Natural killer cell treated with Interleukin-12 subunit alpha and Interleukin-12 subunit beta and Interleukin-15 and Interleukin-18, amount 100 ng/mL, for 72 hours (primary cell): ENCODE measurements around the gene GPR26. TPM values are rescaled to one million over a fixed set of nuclear protein-coding genes. Genes with fewer than 3 reads are reported as not detected.

ENCODE experiments used
- ATAC-seq, 2 donors: fragments of 150-1000 bp; cut with Tn5 transposase in 1 of 2; sonication (Bioruptor Pico), chemical (Tn5 transposase) in 1 of 2; 2 replicates each; pipeline ENCODE4 v1.10.0; 2021
- DNase-seq: peaks from one replicate; pipeline ENCODE4 v3.0.0; 2022; ENCODE audit warnings: low spot score
- H3K27ac Mint-ChIP-seq, 2 donors: 1 replicate in 1 of 2; 2 replicates in 1 of 2; pipeline ENCODE4 v1.8.0; 2022; ENCODE audit warnings: mixed read lengths in 2 of 2, mild to moderate bottlenecking in 1 of 2, moderate library complexity in 1 of 2
- H3K27me3 Mint-ChIP-seq, 2 donors: 1 replicate in 1 of 2; 2 replicates in 1 of 2; pipeline ENCODE4 v1.8.0; 2022; ENCODE audit warnings: mixed read lengths in 2 of 2
- H3K36me3 Mint-ChIP-seq: one replicate; pipeline ENCODE4 v1.8.0; 2022; ENCODE audit warnings: mixed read lengths
- H3K4me1 Mint-ChIP-seq, 2 donors: 1 replicate in 1 of 2; 2 replicates in 1 of 2; pipeline ENCODE4 v1.8.0; 2022; ENCODE audit warnings: low read depth in 2 of 2, mixed read lengths in 2 of 2, mild to moderate bottlenecking in 1 of 2
- H3K4me3 Mint-ChIP-seq: one replicate; pipeline ENCODE4 v1.8.0; 2022; ENCODE audit warnings: mixed read lengths
- H3K9me3 Mint-ChIP-seq: 2 replicates; pipeline ENCODE4 v1.8.0; 2022; ENCODE audit warnings: mixed read lengths
- total RNA-seq, 2 donors: library from RNA; stranded (reverse); gene quantifications; one replicate each; pipeline ENCODE4 v1.2.3, GENCODE V29; 2022

GPR26 gene, protein sequence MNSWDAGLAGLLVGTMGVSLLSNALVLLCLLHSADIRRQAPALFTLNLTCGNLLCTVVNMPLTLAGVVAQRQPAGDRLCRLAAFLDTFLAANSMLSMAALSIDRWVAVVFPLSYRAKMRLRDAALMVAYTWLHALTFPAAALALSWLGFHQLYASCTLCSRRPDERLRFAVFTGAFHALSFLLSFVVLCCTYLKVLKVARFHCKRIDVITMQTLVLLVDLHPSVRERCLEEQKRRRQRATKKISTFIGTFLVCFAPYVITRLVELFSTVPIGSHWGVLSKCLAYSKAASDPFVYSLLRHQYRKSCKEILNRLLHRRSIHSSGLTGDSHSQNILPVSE
- total RNA-seq, result not detected

DNA sequence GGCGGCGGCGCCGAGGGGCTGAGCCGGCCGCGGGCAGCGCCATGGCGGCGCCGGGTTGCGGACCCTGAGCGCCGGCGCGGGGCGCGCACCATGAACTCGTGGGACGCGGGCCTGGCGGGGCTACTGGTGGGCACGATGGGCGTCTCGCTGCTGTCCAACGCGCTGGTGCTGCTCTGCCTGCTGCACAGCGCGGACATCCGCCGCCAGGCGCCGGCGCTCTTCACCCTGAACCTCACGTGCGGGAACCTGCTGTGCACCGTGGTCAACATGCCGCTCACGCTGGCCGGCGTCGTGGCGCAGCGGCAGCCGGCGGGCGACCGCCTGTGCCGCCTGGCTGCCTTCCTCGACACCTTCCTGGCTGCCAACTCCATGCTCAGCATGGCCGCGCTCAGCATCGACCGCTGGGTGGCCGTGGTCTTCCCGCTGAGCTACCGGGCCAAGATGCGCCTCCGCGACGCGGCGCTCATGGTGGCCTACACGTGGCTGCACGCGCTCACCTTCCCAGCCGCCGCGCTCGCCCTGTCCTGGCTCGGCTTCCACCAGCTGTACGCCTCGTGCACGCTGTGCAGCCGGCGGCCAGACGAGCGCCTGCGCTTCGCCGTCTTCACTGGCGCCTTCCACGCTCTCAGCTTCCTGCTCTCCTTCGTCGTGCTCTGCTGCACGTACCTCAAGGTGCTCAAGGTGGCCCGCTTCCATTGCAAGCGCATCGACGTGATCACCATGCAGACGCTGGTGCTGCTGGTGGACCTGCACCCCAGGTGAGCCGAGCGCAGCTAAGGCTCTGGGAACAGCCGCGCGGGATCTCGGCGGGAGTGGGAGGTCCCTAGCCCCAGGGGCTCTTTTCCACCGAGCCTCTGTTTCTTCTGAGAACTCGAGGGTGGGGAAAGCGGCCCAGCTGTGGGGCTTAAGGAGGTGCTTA is at the start of gene GPR26:
GPR26 (plus strand) TSS at position 38 of the 919 bp plus-strand sequence; CDS start at position 91, 53 bp downstream.
- Mint-ChIP-seq H3K36me3 (no peaks in the 10 kb centered on the region), H3K9me3 (no peaks in the 10 kb centered on the region), H3K27me3 (peaks cover 16 to 21% of the 10 kb centered on the region in 2 donors), H3K27ac (no peak within 1 kb of the TSS), H3K4me3 (no peak within 1 kb of the TSS), H3K4me1 (no peaks in the 10 kb centered on the region)
- ATAC-seq (no peak), DNase-seq (no peak)

DNA sequence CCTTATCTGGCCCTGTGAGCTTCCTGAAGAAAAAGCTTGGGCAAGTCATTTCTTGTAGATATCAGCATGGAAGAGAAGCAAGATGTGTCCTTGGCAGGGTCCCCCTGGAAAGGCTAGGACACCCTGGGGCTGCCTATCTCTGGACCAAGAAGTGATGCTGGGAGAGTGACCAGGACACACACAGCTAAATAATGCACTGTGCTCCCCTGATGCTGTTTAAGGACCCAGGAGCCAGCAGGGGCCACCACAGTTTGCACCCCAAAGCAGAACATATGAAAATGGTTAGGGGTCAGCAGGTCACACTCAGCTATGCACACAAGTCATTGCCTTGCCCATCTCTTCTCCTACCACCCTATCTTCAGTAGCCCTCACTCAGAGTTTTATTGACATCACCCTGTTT is 47.9 kb upstream of the GPR26 start:
- Mint-ChIP-seq H3K27ac (no peak overlapping the region), H3K36me3 (no peaks in the 10 kb centered on the region), H3K4me3 (no peak overlapping the region), H3K9me3 (no peaks in the 10 kb centered on the region), H3K27me3 (peaks cover 12 to 20% of the 10 kb centered on the region in 2 donors), H3K4me1 (no peaks in the 10 kb centered on the region)
- ATAC-seq (no peak), DNase-seq (no peak)

DNA sequence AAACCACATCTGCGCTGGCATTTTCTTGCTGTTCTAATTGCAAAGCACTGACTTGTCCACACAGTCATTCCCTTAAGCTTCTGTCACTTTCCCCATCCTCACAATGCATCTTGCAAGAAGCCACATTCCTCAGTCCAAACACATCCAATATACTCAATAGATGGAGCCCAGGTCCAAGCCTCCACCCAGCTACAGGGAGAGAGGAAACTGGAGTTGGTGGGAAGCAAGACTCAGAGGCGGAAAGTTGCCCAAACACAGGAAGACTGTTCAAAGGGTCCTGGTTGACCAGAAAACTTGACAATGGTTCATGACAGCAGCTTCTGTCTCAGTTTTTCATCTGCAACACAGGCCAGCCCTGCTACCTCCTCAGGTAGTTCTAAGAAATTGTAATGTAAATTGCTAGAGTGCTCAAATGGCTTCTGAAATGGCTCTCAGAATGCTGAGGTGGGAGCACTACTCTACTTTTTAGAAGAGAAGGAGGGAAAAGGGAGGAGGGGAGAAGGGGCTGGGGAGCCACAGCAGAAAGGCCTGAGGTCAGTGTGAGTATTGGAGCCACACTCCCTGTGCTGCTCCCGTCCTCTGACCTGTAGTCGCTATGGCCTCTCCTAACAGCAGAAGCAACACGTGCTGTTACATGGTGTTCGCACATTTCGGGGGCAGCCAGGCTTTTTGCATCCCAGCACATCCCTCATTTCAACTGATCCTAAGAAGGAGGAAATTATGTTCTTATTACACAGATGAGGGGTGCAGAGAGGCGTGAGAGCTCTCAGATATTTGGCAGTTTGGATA is 46.9 kb upstream of the GPR26 start:
- Mint-ChIP-seq H3K27me3 (peaks cover 12 to 25% of the 10 kb centered on the region in 2 donors), H3K4me3 (no peak overlapping the region), H3K27ac (no peak overlapping the region), H3K4me1 (no peaks in the 10 kb centered on the region), H3K36me3 (no peaks in the 10 kb centered on the region), H3K9me3 (no peaks in the 10 kb centered on the region)
- DNase-seq, result no peak
- ATAC-seq, result no peak

DNA sequence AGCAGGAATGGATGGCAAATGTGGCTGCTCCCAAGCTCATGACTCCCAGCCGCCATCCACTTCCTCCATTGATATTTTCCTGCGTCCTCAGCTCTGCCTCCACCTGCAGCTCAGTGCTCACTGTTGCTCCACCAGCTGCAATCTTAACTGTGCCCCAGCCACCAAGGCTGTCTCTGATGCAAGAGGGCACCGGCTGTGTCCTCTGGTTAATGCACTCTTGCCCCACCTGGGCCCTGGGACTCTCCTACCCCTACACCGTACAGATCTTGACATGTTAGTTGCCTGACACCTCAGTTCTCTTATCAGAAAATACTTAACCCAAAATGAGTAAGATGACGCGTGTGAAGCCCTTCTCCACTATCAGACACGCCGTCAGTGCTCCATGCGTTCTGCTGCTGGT is 45.5 kb upstream of the GPR26 start:
- Mint-ChIP-seq H3K27ac (no peak overlapping the region), H3K4me3 (no peak overlapping the region), H3K4me1 (no peaks in the 10 kb centered on the region), H3K27me3 (peaks cover 14 to 25% of the 10 kb centered on the region in 2 donors), H3K36me3 (no peaks in the 10 kb centered on the region), H3K9me3 (no peaks in the 10 kb centered on the region)
- ATAC-seq (no peak), DNase-seq (no peak)

DNA sequence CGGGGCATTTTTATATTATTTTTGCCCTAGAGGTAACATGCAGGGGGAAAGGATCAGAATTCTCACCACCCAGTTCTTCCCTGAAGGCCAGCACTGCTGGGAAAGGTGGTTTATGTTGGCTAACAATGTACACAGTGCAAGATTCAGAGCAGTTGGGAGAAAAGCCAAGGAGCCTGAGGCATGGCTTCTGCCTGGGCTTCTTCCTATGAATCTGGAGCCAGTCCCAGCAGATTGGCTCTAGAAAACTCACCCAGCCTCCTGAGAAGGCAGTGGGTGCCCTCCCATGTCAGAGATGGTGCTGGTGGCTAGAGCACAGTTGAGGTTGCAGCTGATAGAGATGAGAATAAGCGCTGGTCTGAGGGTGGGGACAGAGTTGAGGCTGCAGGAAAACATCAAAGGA is 44.7 kb upstream of the GPR26 start:
- no peak overlapping the region for H3K4me3 Mint-ChIP-seq
- H3K27me3 Mint-ChIP-seq, result peaks cover 14 to 29% of the 10 kb centered on the region in 2 donors
- no peak for DNase-seq
- H3K4me1 Mint-ChIP-seq, result no peaks in the 10 kb centered on the region
- no peak overlapping the region for H3K27ac Mint-ChIP-seq
- no peak for ATAC-seq
- no peaks in the 10 kb centered on the region for H3K36me3 Mint-ChIP-seq
- H3K9me3 Mint-ChIP-seq, result no peaks in the 10 kb centered on the region

DNA sequence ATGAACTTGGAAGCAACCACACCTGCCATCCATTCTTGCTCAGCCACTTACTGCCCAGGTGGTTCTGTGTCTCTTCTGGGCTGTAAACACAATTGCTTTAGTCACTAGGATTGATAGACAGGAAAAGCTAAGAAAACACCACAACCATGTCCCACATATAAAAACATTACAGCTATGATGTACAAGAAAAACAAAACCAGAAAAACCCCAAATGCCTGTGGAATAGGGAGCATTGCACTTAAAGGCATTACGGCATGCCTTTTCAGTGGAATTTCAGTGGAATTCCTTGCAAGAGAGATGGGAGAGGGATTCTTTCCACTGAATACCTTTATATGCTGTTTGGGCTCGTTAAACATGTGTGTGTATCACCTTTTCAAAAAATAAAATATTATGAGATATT is 44.2 kb upstream of the GPR26 start:
- no peak for DNase-seq
- Mint-ChIP-seq H3K27me3 (peaks cover 14 to 33% of the 10 kb centered on the region in 2 donors), H3K27ac (no peak overlapping the region), H3K4me1 (no peaks in the 10 kb centered on the region), H3K9me3 (no peaks in the 10 kb centered on the region), H3K4me3 (no peak overlapping the region), H3K36me3 (no peaks in the 10 kb centered on the region)
- ATAC-seq, result no peak

DNA sequence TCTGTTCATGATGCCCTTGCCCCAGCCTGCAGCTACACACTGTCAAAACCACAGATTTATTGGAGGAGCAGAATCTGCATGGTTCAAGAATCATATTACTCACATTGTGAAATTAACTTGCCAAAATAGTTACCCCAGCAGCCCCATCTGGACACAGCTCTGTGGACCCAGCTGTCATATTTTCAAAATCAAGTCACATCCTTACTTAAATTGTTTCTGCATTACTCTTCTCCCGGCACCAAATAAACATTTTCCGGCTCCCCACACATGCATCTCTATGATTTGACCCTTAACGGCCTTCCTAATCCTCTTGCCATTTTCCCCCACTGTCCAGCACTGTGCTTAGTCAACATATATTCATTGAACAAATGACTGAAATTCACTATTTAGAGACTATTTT is 43.8 kb upstream of the GPR26 start:
- no peaks in the 10 kb centered on the region for H3K9me3 Mint-ChIP-seq
- H3K27ac Mint-ChIP-seq, result no peak overlapping the region
- DNase-seq (no peak), ATAC-seq (no peak)
- H3K27me3 Mint-ChIP-seq, result peaks cover 16 to 38% of the 10 kb centered on the region in 2 donors
- H3K4me1 Mint-ChIP-seq, result no peaks in the 10 kb centered on the region
- H3K4me3 Mint-ChIP-seq, result no peak overlapping the region
- H3K36me3 Mint-ChIP-seq, result no peaks in the 10 kb centered on the region

DNA sequence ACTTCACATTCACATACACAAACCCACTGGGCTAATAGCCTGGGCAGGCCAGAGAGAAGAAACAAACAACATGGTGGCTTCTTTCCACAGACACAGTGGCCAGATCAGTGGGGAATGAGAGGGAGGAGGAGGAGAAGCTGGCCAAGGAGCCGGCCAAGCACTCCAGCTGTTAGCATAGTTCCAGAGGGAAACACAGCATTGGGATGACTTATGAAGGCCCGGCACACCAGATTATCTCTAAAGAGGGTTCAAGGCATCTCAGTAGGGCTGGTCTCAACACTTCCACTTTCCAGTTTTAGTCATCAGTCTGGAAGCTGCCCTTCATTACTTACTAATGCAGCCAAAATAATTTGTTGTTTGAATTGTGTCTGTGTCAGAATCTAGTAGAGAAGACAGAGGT is 42.1 kb upstream of the GPR26 start:
- no peak overlapping the region for H3K4me3 Mint-ChIP-seq
- no peaks in the 10 kb centered on the region for H3K9me3 Mint-ChIP-seq
- no peaks in the 10 kb centered on the region for H3K36me3 Mint-ChIP-seq
- DNase-seq, result no peak
- H3K27me3 Mint-ChIP-seq, result peaks cover 19 to 31% of the 10 kb centered on the region in 2 donors
- peak in 1 of 2 donors; percentile 50 for ATAC-seq
- no peak overlapping the region for H3K27ac Mint-ChIP-seq
- no peaks in the 10 kb centered on the region for H3K4me1 Mint-ChIP-seq

DNA sequence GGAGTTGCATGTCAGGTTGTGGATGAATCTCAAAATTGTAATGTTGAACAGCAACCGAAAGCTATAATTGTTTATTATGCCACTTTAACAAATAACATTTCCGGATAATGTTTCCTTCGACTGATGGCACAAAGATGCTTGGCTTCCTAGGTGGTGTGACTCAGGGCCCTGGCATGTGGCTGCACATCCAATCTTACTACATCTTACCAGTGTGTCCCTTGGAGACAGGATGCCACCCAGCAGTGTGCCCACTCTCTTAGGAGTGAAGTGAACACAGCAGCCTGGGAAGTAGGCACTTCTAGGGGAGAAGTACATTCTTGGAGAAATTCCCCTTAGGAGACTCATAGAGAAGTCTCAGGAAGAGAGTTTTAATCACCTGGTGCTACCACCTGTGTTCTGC is 33.0 kb upstream of the GPR26 start:
- Mint-ChIP-seq H3K4me3 (no peak overlapping the region), H3K9me3 (no peaks in the 10 kb centered on the region), H3K36me3 (no peaks in the 10 kb centered on the region), H3K4me1 (no peaks in the 10 kb centered on the region), H3K27ac (no peak overlapping the region), H3K27me3 (peaks cover 24 to 43% of the 10 kb centered on the region in 2 donors)
- no peak for DNase-seq
- no peak for ATAC-seq

DNA sequence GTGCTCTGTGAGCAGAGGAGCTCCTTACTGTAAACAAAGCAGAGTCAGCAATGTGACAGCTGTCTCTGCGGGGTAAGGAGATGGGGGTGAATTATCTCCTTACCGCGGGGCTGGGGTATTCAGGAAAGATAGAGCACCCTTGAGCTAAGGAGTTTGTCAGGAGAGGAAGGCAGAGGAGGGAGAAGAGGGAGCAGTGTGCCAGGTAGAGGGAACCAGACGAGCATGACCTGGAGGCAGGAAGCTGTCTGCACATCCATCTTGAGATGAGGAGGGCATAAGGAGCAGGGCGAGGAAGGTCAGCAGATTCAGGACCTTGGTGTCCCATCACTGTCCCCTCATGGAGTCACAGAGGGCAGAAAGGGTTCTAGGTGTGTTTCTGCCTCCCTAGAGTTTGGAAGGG is 32.5 kb upstream of the GPR26 start:
- ATAC-seq (no peak), DNase-seq (no peak)
- H3K4me1 Mint-ChIP-seq, result no peaks in the 10 kb centered on the region
- H3K27ac Mint-ChIP-seq, result no peak overlapping the region
- no peak overlapping the region for H3K4me3 Mint-ChIP-seq
- peaks cover 24 to 48% of the 10 kb centered on the region in 2 donors for H3K27me3 Mint-ChIP-seq
- no peaks in the 10 kb centered on the region for H3K36me3 Mint-ChIP-seq
- H3K9me3 Mint-ChIP-seq, result no peaks in the 10 kb centered on the region

DNA sequence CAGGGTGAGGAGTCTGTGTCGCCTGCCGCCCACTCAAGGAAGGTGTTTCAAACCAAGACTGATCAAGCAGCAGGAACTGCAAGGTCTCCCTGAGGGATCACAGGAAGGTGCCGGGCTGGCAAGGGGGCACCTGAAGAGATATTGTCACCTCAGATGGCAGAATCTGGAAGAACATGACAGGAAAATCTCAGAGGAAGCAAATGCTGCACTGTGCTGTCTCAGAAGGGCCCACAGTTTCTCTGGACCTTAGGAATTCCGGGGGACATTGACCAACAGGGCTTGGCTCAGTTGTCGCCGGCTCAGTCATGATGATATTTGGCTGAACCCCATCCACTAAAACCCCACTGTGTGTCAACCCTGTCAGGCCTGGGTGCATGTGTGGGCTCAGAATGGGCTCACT is 31.9 kb upstream of the GPR26 start:
- H3K4me1 Mint-ChIP-seq, result no peaks in the 10 kb centered on the region
- DNase-seq (no peak), ATAC-seq (peak in 1 of 2 donors; percentile 13)
- no peak overlapping the region for H3K27ac Mint-ChIP-seq
- peaks cover 23 to 54% of the 10 kb centered on the region in 2 donors for H3K27me3 Mint-ChIP-seq
- no peaks in the 10 kb centered on the region for H3K9me3 Mint-ChIP-seq
- no peaks in the 10 kb centered on the region for H3K36me3 Mint-ChIP-seq
- H3K4me3 Mint-ChIP-seq, result no peak overlapping the region

DNA sequence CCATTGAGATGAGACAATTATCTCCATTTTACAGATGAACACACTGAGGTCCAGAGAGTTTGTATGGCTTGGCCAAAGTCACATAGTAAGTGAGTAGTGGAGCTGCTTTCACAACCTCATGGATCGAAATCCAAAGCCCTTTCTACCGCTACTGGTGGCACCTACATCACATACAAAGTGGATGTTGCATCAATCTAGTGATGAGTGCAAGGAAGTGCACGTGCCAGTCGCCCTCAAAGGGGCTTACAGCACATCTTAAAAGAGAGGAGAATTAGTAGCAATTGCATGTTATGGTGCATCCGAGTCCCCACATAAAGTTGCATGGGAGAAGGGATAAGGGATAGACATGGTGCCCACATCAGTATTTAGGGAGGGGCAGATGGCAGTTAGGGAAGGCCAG is 31.0 kb upstream of the GPR26 start:
- H3K36me3 Mint-ChIP-seq, result no peaks in the 10 kb centered on the region
- no peaks in the 10 kb centered on the region for H3K9me3 Mint-ChIP-seq
- no peak overlapping the region for H3K27ac Mint-ChIP-seq
- H3K4me3 Mint-ChIP-seq, result no peak overlapping the region
- DNase-seq, result no peak
- no peaks in the 10 kb centered on the region for H3K4me1 Mint-ChIP-seq
- no peak for ATAC-seq
- H3K27me3 Mint-ChIP-seq, result peaks cover 23 to 57% of the 10 kb centered on the region in 2 donors

DNA sequence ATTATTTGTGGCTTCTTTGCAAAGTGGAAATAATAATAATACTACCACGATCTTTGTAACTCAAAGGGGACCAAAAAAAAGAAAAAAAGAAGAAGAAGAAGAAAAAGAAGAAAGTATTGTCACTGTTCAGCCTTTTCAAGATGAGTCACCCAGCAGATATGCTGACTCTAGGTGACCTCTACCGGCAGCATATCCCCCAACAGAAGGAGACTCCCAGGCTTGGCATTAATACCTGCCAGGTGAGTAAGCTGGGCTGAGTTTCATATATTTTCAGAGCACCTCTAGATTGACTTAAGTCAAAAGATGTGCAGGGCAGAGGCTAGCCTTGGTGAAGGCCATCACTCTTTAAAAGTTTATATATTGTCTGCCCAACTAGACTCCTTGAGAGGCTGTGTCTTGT is 30.4 kb upstream of the GPR26 start:
- peaks cover 27 to 62% of the 10 kb centered on the region in 2 donors for H3K27me3 Mint-ChIP-seq
- no peak overlapping the region for H3K4me3 Mint-ChIP-seq
- H3K4me1 Mint-ChIP-seq, result no peaks in the 10 kb centered on the region
- no peak overlapping the region for H3K27ac Mint-ChIP-seq
- H3K36me3 Mint-ChIP-seq, result no peaks in the 10 kb centered on the region
- ATAC-seq (no peak), DNase-seq (no peak)
- no peaks in the 10 kb centered on the region for H3K9me3 Mint-ChIP-seq
